B cell (primary cell): Measurements from ENCODE around the gene CDC42. TPM values are rescaled to one million over a fixed set of nuclear protein-coding genes. Genes with fewer than 3 reads are reported as not detected.

Experiments
- ATAC-seq: fragments of 200-7000 bp; cut with Tn5 transposase; one replicate; pipeline ENCODE4 v1.10.0; 2021; ENCODE audit warnings: low read depth, mild to moderate bottlenecking, moderate number of reproducible peaks, moderate library complexity
- CTCF ChIA-PET: fragments of 350-600 bp; sonication (Branson Sonifier 250); formaldehyde crosslinking; loops from one replicate; lab custom pipeline; 2021; ENCODE audit warnings: antibody characterized with exemption, inconsistent platforms; lab: Charles Lee
- POLR2A ChIA-PET: fragments of 350-600 bp; sonication (Branson Sonifier 250); formaldehyde crosslinking; loops from one replicate; lab custom pipeline; 2021; ENCODE audit warnings: antibody characterized with exemption; lab: Charles Lee
- DNase-seq: peaks from one replicate; pipeline ENCODE4 v3.0.0; 2013
- H2AFZ ChIP-seq: 2 replicates; pipeline ENCODE4 v1.6.1; 2012; ENCODE audit warnings: mild to moderate bottlenecking, low read depth, low read length; ENCODE audit not compliant: insufficient read depth, poor library complexity, severe bottlenecking
- H3K27ac ChIP-seq, 2 donors: 1 replicate in 1 of 2; 2 replicates in 1 of 2; pipeline ENCODE4 v1.5.1; 2012 to 2013; ENCODE audit warnings: low read length in 2 of 2, mild to moderate bottlenecking in 2 of 2, moderate library complexity in 1 of 2
- H3K27me3 ChIP-seq, 4 experiments: fragments of 200-600 bp in 1 of 4; sonication (generic) in 1 of 4; replicated peaks in 1 of 4; 1 replicate in 2 of 4; 2 replicates in 2 of 4; pipeline versions ENCODE4 v1.6.1 to v1.7.0; 2013 to 2016; ENCODE audit warnings: low read length in 3 of 4, mild to moderate bottlenecking in 2 of 4, mixed read lengths in 1 of 4, moderate library complexity in 1 of 4; ENCODE audit not compliant: insufficient read depth in 4 of 4, control insufficient read depth in 3 of 4; ENCODE audit errors: control extremely low read depth in 1 of 4
- H3K36me3 ChIP-seq, 2 experiments: replicated peaks in 1 of 2; 1 replicate in 1 of 2; 2 replicates in 1 of 2; pipeline versions ENCODE4 v1.6.1 to v1.7.1; 2013; ENCODE audit warnings: low read length in 1 of 2; ENCODE audit not compliant: insufficient read depth in 2 of 2, control insufficient read depth in 1 of 2; ENCODE audit errors: control extremely low read depth in 1 of 2, extremely low read depth in 1 of 2
- H3K4me1 ChIP-seq, 2 donors: fragments of 200-600 bp in 1 of 2; sonication (generic) in 1 of 2; 1 replicate in 1 of 2; 2 replicates in 1 of 2; pipeline versions ENCODE4 v1.5.1 to v1.6.1; 2013 to 2017; ENCODE audit warnings: low read length in 2 of 2; ENCODE audit not compliant: control insufficient read depth in 2 of 2, insufficient read depth in 2 of 2
- H3K4me2 ChIP-seq: replicated peaks from 2 replicates; pipeline ENCODE3; 2012; ENCODE audit warnings: mild to moderate bottlenecking, low read depth, low read length; ENCODE audit not compliant: poor library complexity, severe bottlenecking
- H3K4me3 ChIP-seq, 5 experiments: fragments of 200-600 bp in 1 of 5; sonication (generic) in 1 of 5; 1 replicate in 3 of 5; 2 replicates in 2 of 5; pipeline versions ENCODE4 v1.5.1 to v1.7.0; 2011 to 2016; ENCODE audit warnings: low read length in 4 of 5, mild to moderate bottlenecking in 4 of 5, low read depth in 2 of 5, control low read depth in 1 of 5, moderate library complexity in 1 of 5; ENCODE audit not compliant: insufficient read depth in 1 of 5; ENCODE audit errors: control extremely low read depth in 1 of 5, extremely low read depth in 1 of 5
- H3K79me2 ChIP-seq: fragments of 200-600 bp; sonication (generic); one replicate; pipeline ENCODE4 v1.6.0; 2016; ENCODE audit warnings: low read length; ENCODE audit not compliant: control insufficient read depth, insufficient read depth
- H3K9ac ChIP-seq: fragments of 200-600 bp; sonication (generic); 2 replicates; pipeline ENCODE4 v1.6.1; 2017; ENCODE audit warnings: mild to moderate bottlenecking, low read length, moderate library complexity
- H3K9me3 ChIP-seq, 3 donors: one replicate each; pipeline versions ENCODE4 v1.6.1 to v1.7.1; 2013; ENCODE audit warnings: low read length in 2 of 3; ENCODE audit not compliant: control insufficient read depth in 2 of 3, insufficient read depth in 1 of 3; ENCODE audit errors: control extremely low read depth in 1 of 3
- H4K20me1 ChIP-seq: 2 replicates; pipeline ENCODE4 v1.6.0; 2012; ENCODE audit warnings: mild to moderate bottlenecking, low read length; ENCODE audit not compliant: insufficient read depth, control insufficient read depth, poor library complexity, severe bottlenecking
- H3K27ac Mint-ChIP-seq: one replicate; pipeline ENCODE4 v1.8.0; 2021; ENCODE audit warnings: mixed read lengths
- H3K27me3 Mint-ChIP-seq: one replicate; pipeline ENCODE4 v1.8.0; 2021; ENCODE audit warnings: mixed read lengths
- H3K4me1 Mint-ChIP-seq: one replicate; pipeline ENCODE4 v1.8.0; 2021; ENCODE audit warnings: mixed read lengths
- H3K4me3 Mint-ChIP-seq: one replicate; pipeline ENCODE4 v1.8.0; 2021; ENCODE audit warnings: mixed read lengths
- H3K9me3 Mint-ChIP-seq: one replicate; pipeline ENCODE4 v1.8.0; 2022; ENCODE audit warnings: mixed read lengths; ENCODE audit not compliant: insufficient read depth
- EZH2 ChIP-seq: IDR thresholded peaks from 2 replicates; pipeline ENCODE4 v1.6.1; 2012; ENCODE audit warnings: borderline replicate concordance, low read depth, mild to moderate bottlenecking, moderate library complexity, low read length; ENCODE audit not compliant: insufficient read depth, poor library complexity, severe bottlenecking
- WGBS: methylation state at CpG from one replicate; pipeline ENCODE4 v1.1.5; 2013; ENCODE audit warnings: missing lambda C conversion rate; ENCODE audit not compliant: insufficient coverage; 5-methylcytosine and 5-hydroxymethylcytosine counted together
- intact Hi-C: fragments of 100-400 bp; cut with micrococcal nuclease; formaldehyde crosslinking; loops from one replicate; pipeline ENCODE4 v1.10.0; 2022
- polyA plus RNA-seq: library from polyadenylated mRNA; depleted of rRNA; stranded (reverse); fragments of >200 nt; gene quantifications from 2 replicates; pipeline ENCODE4 v1.2.3, GENCODE V29; 2012
- total RNA-seq, 2 donors: library from RNA; stranded (reverse); fragments of 120-200 nt in 1 of 2; gene quantifications; 1 replicate in 1 of 2; 2 replicates in 1 of 2; pipeline versions ENCODE4 v1.2.3 to v1.2.4, GENCODE V29; 2013 to 2022
- TF ChIP-seq, protein P1 (sequence below): fragments of 200-600 bp; IDR thresholded peaks from one replicate; pipeline ENCODE4 v1.8.0; 2022; ENCODE audit warnings: antibody characterized with exemption, mild to moderate bottlenecking

The CDC42 gene
- total and polyA plus RNA-seq, 2 donors (not counting 1 experiment from before 2014, with no cell fraction given) = 111 to 202 TPM

DNA sequence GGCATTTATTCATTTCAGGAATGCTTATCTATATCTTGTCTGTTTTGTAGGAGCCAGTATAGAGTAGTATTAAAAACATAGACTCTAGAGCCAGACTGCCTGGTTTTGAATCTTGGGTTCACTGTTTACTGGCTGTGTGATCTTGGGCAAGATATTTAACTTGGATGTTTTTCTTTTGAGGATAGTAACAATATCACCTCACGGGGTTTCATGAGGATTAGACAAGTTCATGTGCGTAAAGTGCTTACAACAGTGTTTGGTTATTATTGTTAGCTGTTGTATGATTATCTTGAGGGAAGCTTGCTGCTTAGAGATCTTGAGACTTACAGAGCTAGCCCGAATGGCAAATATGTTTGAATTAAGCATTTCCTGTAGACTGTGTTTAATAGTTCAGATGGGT lies 50.2 kb downstream of the CDC42 start:
- POLR2A ChIA-PET = no interaction called here
- H3K4me1 Mint-ChIP-seq = peaks cover 69% of the 10 kb centered on the region
- DNase-seq (no peak), ATAC-seq (no peak)
- no peak overlapping the region for H3K9ac ChIP-seq
- no peaks in the 10 kb centered on the region for H3K27me3 ChIP-seq
- peaks cover 77% of the 10 kb centered on the region for H4K20me1 ChIP-seq
- no peak overlapping the region for H3K4me2 ChIP-seq
- H3K79me2 ChIP-seq = peaks cover 83% of the 10 kb centered on the region
- peak overlapping the region in 1 of 2 donors; percentile 69 for H3K27ac ChIP-seq
- H3K9me3 ChIP-seq = no peaks in the 10 kb centered on the region
- no peak overlapping the region for H3K27ac Mint-ChIP-seq
- H2AFZ ChIP-seq = no peak overlapping the region
- WGBS = 100% methylated on average over 1 of the region's 3 CpGs
- no peak overlapping the region for H3K4me3 Mint-ChIP-seq
- no peak overlapping the region for H3K4me3 ChIP-seq
- TF ChIP-seq EZH2 = no peak
- TF ChIP-seq, protein P1, sequence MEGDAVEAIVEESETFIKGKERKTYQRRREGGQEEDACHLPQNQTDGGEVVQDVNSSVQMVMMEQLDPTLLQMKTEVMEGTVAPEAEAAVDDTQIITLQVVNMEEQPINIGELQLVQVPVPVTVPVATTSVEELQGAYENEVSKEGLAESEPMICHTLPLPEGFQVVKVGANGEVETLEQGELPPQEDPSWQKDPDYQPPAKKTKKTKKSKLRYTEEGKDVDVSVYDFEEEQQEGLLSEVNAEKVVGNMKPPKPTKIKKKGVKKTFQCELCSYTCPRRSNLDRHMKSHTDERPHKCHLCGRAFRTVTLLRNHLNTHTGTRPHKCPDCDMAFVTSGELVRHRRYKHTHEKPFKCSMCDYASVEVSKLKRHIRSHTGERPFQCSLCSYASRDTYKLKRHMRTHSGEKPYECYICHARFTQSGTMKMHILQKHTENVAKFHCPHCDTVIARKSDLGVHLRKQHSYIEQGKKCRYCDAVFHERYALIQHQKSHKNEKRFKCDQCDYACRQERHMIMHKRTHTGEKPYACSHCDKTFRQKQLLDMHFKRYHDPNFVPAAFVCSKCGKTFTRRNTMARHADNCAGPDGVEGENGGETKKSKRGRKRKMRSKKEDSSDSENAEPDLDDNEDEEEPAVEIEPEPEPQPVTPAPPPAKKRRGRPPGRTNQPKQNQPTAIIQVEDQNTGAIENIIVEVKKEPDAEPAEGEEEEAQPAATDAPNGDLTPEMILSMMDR = no peak
- CTCF ChIA-PET = interaction anchor here (0.9 to 2.4 kb wide), 3 partner anchors 15 to 80 kb away, joined by 3 to 5 read pairs (median 3); no protein-coding TSS in a partner anchor
- H3K9me3 Mint-ChIP-seq = no peaks in the 10 kb centered on the region
- intact Hi-C loops = no loop called here
- peaks cover 38 to 39% of the 10 kb centered on the region in 2 donors for H3K4me1 ChIP-seq
- no peaks in the 10 kb centered on the region for H3K27me3 Mint-ChIP-seq
- H3K36me3 ChIP-seq = peaks cover 5 to 35% of the 10 kb centered on the region in 2 experiments

DNA sequence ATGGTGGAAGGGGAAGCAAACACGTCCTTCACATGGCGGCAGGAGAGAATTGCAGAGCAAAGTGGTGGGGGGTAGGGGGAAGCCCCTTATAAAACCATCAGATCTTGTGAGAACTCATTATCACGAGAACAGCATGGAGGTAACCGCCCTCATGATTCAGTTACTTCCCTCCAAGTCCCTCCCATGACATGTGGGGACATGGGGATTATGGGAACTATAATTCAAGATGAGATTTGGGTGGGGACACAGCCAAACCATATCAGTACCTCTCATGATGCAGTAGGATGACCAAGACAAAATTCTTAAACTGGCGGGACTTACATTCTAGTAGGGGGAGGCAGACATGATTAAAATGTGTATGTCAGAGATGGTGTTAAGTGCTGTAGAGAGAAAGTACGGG lies 51.6 kb downstream of the CDC42 start:
- Histone ChIP-seq H3K79me2 (peaks cover 88% of the 10 kb centered on the region), H3K4me3 (no peak overlapping the region), H3K27me3 (no peaks in the 10 kb centered on the region), H3K27ac (peak overlapping the region in 1 of 2 donors; percentile 69), H3K4me2 (no peak overlapping the region), H3K36me3 (peaks cover 5 to 31% of the 10 kb centered on the region in 2 experiments), H3K9ac (no peak overlapping the region), H2AFZ (no peak overlapping the region), H4K20me1 (peaks cover 79% of the 10 kb centered on the region), H3K4me1 (peaks cover 38 to 39% of the 10 kb centered on the region in 2 donors), H3K9me3 (no peaks in the 10 kb centered on the region)
- H3K9me3 Mint-ChIP-seq = no peaks in the 10 kb centered on the region
- ATAC-seq (no peak), DNase-seq (no peak)
- TF ChIP-seq, protein P1 = no peak
- no peak for TF ChIP-seq EZH2
- no CpG with 5 or more reads among the region's 6 CpGs for WGBS
- no peaks in the 10 kb centered on the region for H3K27me3 Mint-ChIP-seq
- H3K4me1 Mint-ChIP-seq = peaks cover 69% of the 10 kb centered on the region
- intact Hi-C loops = no loop called here
- H3K4me3 Mint-ChIP-seq = no peak overlapping the region
- H3K27ac Mint-ChIP-seq = peak overlapping the region; percentile 29
- ChIA-PET POLR2A (no interaction called here), CTCF (interaction anchor here (1.0 to 2.2 kb wide), 3 partner anchors 11 to 83 kb away, joined by 3 to 8 read pairs (median 6); no protein-coding TSS in a partner anchor)
